Myocyte (in vitro differentiated cells): ENCODE measurements around the gene RGS9. TPM values are rescaled to one million over a fixed set of nuclear protein-coding genes. Genes with fewer than 3 reads are reported as not detected.
A peak's percentile ranks its signal among the peaks of the same experiment; 100 is the strongest.
"Not testable (repeated sequence)": the region's sequence is repeated elsewhere in the genome, so short reads cannot be mapped to it uniquely, and the experiment has no call there.

ENCODE experiments used
- DNase-seq: peaks from one replicate; pipeline ENCODE4 v3.0.0-alpha.2; 2012; ENCODE audit warnings: low read depth
- total RNA-seq: library from RNA; depleted of rRNA; stranded (reverse); fragments of >200 nt; gene quantifications from 2 replicates; pipeline ENCODE4 v1.2.3, GENCODE V29; 2014

The RGS9 gene
- total RNA-seq, 1 donor from 2014 or later = 0.96 TPM

DNA sequence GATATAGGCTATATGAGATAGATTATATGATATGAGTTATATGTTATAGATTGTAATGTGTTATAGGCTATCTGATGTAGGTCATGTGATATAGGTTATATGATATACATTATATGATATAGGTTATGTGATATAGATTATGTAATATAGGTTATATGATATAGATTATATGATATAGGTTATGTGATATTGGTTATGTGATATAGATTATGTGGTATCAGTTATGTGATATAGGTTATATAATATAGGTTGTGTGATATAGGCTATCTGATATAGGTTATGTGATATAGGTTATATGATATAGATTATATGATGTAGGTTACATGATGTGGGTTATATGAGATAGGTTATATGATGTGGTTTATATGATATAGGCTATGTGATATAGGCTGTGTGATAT lies 68.5 kb downstream of the RGS9 start:
- no peak for DNase-seq

DNA sequence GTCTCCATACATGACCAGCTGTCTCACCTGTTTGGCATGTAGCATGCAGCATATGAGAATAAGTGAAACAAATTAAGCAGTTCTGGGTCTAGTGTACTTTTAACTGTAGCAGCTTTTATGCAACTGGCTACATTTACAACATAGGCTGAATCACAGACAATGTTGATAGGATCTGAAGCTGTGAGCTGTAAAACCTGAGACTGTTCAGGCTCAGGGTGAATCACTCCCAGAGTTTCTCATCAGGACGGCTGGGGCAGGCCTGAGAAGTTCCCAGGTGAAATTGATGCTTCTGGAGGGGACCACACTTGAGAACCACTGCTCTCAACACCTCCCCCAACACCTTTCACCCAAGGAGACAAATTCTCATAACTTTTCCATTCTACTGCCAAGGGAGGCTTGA lies 70.3 kb downstream of the RGS9 start:
- not testable (repeated sequence) for DNase-seq

DNA sequence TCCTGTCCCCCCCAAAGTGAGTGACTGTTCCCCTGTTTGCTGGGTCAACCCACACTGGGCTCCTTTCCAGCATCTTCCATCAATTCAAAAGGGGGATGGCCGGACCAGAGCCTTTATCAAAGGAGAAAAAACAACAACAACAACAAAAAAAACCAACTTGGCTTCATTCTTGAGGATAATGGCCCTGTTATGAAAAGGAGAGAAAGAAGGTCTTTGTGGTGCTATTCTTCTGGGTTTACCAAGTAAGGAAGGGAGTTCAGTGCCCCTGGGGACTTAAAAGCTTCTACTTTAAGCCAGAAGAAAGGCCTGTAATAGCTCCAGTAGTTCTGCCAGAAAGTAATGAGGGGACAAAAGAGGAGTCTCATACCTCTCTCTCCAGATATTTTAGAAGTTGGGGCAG lies 71.5 kb downstream of the RGS9 start:
- no peak for DNase-seq

DNA sequence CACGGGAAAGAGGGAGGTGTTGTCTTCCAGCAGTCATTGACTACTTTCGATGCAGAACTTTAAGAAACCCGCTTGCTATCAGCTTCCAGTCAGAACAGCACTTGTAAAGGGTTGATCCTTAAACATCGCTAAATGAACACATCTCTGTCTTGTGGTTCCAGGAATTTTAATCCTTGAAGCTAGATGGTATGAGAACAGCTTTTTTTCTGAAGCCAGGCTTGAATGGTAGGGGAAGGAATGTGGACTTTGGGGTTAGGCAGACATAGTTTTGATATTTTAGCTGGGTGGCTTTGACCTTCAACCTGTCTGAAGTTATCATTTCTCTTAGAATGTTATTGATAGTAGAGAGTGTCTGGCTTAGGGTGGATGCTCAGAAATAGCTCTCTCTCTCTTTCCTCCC lies 81.1 kb downstream of the RGS9 start:
- DNase-seq = peak; percentile 37

DNA sequence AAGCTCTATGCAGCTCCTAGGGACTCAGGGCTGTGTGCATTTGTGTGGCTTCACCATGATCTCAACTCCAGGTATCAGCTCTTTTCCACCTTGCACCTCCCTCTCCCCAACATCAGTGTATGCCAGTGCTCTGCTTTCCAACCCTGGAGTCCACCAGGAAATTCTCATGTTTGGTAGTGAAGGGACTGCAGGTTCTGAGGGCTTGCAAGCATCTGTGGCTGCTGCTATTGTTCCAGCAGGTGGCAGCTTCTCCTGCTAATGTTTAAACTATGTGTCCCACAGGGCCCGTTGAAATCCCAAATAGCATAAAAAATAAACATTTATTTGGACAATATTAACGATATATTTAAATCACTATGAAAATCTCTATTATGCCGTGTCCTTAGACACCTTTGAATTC lies 82.0 kb downstream of the RGS9 start:
- DNase-seq = no peak

DNA sequence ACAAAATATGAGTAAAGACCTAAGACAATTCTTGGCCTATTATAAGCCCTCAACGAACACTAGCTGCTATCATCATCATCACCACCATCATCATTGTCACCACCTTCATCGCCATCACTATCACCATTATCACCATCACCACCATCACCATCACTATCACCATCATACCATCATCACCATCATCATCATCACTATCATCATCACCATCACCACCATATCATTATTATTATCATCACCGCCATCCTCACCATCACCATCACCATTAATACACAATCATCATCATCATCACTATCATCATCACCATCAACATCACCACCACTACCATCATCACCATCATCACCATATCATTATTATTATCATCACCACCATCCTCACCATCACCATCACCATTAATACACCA lies 82.5 kb downstream of the RGS9 start:
- DNase-seq = no peak

DNA sequence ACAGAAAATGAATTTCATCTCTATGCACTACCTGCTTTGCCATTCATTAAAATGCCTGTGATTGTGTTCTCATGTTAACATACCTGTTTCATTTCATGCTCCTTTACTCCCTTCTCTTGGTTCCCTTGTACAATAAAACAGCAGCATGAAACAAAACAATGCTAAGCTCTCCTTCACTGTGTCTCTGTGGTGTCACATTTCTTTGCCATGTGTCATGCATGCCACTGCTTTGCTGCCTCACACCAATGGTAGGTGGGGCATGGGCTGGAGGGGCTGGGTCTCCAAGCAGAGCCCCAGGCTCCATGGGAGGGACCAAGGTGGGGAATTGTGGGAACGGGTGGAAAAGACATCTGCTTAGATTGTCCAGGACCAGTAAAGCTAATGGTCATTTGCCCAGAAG lies 83.6 kb downstream of the RGS9 start:
- peak; percentile 52 for DNase-seq

DNA sequence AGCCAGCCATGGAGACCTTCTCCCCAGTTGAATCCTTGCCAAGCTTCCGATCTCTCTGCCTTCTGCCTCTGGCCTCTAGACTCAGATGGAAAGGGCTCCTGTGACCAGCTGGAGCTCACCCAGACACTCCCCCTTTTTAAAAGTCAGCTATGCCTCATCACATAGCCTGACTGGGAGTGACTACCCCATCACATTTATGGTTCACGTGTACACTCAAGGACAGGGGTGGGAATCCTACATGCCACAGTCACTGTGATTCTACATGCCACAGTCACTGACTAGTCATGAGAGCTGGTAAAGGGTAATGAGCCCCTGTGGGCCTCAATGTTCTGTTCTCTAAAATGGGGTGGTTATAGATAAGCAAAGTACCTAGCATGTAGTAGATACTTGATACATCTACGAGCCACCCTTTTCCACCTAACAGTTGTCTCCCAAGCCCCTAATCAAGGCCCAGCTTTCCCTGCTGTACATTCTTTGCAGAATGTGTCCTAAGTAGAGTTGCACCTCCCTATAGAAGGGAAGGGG lies 85.1 kb downstream of the RGS9 start:
- no peak for DNase-seq

DNA sequence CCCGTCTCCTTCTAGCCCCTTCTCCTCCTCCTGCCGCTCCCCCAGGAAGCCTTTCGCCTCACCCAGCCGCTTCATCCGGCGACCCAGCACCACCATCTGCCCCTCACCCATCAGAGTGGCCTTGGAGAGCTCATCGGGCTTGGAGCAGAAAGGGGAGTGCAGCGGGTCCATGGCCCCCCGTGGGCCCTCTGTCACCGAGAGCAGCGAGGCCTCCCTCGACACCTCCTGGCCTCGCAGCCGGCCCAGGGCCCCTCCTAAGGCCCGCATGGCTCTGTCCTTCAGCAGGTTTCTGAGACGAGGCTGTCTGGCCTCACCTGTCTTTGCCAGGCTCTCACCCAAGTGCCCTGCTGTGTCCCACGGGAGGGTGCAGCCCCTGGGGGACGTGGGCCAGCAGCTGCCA lies 87.9 kb downstream of the RGS9 start:
- DNase-seq = no peak

DNA sequence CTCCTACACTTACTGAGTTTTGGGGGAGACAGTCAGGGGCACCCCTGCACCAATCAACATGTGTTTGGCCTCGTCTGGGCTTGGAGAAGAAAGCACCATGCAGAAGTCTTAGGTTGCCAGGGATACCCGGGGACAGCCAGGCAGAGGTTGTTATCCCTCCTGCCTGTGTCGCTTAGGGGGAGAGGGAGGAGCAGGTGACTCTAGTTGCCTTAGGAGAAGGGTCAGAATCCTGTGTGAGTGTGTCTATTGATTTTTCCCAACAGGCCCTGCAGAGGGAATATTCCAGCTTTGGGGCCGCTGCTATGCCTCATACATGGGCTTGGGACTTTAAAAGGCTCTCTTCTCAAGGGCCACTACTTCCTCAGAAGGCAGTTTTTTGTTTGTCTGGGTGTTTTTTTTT lies 89.1 kb downstream of the RGS9 start:
- DNase-seq = no peak

DNA sequence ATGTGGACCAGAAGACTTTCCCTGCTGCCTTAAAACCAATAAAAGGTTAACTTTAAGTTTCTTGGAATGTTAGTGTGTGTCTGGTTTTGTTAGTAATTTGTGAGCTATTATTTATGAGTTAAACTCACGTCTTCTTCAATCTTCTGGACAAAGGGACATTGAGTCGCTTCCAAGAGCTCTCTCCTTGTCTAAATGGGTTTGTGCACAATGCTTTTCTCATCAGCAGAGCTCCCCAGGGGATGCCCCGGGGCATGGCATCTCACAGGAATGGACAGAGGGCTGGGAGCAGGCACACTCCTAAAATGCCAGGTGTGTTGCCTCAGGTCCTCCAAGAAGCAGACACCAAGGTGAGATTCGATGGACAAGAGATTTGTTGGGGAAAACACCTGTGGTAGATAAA lies 90.5 kb downstream of the RGS9 start:
- DNase-seq = no peak

DNA sequence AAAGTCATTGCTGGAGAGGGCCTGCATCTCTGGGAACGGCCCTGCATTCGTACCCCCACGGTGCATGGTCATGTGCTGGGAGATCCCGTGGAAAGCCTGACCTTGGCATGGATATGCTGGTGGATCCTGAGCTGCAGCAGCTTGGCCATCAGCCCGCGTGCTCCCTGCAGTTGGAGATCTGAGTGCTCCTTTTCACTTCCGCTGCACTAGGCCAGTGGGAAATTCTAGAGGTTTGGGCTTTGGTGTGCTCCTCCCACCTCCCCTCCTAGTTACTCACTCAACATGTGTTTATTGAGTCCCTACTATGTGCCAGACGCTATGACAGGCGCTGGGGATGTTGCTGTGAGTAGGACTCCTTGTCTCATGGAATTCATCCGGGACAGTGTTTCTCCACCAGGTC lies 91.1 kb downstream of the RGS9 start:
- no peak for DNase-seq

DNA sequence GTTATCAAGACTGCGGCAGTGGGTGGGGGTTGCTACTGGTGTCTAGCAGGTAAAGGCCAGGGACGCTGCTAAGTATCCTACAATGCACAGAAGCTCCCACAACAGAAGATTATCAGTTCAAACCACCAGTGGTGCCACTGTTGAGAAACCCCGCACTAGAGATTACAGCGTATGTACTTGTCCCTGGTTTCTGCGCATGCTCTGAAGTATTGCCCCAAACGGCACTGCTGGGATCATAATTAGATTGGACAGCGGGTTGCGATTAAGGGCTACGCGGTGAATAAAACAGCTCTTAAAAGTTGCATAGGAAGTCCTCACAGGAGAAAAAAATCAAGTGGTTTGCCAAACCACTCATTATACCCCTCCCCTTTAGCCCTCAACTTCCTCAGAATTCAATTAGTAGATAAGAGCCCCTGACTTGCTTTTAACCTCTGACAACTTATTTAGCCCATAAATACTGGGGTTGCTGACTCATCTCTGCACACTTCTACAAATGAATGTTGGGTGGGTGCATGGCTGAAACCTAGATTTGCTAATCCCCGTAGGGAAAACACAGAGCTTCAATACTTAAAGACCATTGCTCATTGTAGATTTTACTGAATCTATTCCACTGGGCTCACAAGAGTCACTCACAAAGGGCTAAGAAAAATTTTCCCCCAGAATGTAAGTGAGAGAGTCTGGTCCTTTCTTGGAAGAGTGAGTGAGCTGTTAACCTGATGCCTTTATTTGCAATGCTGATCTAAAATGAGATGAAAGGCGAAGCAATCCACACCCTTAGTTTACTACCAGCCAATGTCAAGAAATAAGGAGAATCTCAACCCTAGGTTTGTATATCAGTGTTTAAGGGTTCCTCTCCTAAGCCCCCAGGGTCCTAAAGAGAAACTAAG lies 91.8 kb downstream of the RGS9 start:
- DNase-seq = no peak

DNA sequence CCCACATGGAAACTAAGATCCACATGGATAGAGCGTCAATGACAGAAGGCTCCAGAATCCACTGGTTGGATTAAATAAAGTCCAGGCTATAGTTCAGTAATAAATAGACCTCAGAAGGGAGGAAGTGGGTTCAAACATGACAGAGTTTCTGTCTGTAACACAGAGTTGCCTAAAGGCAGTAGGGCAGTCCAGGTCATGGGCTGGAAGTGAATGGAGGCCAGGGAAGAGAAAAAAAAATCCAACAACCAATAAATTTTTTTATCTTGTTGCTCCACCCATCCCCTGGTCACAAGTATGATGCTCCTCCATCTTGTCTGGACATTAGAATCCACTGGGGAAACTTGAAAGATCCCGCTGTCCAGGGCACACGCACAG lies 92.4 kb downstream of the RGS9 start:
- no peak for DNase-seq

DNA sequence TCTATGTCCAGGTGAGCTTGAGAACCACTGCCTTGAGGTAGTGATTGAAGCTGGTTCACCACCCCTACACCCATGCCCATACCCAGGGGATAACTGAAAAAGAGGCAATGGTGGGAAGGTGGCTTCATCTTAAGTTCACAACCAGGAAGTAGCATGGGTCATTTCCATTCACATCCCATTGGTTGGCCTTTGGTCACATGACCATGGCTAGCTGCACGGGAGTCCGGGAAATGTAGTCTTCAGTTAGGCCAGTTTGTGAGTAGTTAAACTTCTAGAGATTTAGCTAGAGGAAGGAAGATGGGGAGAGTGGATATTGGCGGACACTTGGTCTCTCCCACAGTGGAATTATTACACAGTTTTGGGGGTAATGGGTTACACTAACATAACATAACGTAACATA lies 92.9 kb downstream of the RGS9 start:
- no peak for DNase-seq

DNA sequence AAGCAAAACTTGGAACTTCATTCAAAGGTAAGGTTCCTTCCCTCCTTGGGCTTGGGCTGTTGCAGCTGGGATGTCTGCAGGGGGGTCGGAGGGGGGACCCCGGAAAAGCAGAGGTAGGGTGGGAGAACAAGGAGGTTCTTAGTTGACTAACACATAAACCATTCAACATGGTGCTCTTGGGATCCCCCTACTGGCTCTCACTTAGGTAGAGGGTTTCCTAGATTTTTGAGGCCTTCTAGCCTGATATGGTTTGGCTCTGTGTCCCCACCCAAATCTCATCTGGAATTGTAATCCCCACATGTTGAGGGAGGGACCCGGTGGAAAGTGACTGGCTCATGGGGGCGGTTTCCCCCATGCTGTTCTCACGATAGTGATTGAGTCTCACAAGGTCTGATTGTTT lies 93.9 kb downstream of the RGS9 start:
- DNase-seq = no peak

DNA sequence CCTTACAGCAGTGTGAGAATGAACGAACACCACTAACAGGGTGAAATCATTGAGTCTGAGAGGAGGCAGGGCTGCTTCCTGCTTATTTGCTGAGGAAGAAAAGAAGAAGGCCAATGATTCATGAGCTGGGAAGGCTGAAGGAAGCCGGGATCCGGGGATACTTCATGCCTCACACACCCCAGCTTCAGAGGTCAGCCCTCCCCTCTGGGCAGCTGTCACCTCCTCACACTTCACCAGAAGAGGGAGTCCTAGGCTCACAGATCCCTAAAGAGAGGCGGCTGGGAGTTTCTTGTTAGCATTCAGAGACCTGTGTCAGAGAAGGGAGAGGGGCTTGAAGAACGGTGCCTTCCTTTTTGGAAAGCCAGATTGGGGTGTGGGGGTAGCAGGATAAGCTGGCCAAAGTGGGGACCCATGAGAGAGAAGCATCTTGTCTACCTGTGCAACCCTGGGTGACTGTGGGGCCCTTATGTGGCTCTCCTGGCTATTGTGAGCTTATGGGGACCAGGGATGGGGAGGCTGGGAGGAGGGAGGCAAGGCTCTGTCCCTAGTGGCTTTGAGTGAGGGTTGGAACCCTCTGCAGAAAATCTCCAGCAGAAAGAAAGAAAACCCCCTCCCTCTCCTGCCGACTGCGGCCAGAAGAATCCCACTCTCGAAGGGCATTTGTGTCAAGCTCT lies 94.6 kb downstream of the RGS9 start:
- DNase-seq = peak; percentile 89

DNA sequence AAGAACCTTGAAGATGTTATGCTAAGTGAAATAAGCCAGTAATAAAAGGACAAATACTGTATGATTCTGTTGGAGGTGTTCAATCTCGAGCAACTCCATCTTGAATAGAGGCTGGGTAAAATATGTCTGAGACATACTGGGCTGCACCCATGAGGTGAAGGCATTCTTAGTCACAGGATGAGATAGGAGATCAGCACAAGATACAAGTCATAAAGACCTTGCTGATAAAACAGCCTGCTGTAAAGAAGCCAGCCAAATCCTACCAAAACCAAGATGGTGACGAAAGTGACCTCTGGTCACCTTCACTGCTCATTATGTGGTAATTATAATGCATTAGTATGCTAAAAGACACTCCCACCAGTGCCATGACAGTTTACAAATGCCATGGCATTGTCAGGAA lies 98.1 kb downstream of the RGS9 start:
- no peak for DNase-seq

DNA sequence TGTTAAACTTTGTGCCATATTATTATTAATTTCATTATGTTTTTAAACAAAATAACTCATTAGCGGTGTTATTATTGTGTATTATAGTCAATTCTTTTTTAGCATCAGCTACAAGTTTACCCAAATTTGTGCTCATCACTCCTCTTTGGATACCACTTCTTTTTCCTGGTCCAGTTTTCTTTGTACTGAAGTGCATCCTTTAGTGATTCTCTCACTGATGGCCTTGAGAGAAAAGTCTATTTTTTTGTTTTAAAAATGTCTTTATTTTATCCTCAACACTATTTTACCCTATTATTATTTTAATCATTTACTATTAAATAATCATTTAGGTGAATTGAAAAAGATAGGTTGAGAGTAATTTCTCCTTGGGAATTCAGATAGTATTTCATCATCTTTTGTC lies 99.2 kb downstream of the RGS9 start:
- DNase-seq = no peak

DNA sequence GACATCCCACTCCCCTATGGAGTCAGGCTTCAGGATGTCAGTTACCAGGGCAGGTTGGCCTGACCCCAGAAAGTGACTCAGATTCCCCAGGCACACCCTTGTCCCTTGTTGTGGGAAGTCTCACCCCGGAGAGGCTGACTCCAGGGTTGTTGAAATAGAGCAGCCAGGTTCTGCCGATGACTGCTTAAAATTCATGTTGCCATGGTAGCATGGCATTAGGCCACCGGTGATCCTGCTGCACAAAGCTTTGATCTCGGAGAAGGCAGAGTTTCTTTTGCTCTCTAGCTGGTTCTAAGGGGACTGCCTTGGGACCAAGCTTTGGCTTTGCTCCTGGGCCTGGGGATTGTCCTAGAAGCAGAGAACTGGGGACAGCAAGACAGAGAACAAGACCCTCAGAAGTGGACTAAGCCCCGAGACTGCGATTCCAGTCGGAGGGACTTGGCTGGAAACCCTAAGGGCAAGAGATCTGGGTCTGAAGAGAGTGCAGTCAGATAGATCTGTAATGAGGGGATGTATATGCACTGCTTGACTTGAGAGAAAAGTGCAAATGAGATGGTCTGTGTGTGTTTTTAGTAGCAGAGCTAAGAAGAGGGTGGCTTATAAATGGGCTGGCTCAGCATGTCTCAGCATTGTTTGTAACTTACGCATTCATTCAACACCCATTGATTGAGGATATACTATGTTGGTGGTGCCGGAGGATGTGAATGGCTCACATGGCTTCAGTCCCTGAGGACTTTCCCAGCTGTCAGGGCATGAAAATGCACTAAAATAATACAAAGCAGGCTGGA lies 106.9 kb downstream of the RGS9 start:
- DNase-seq = peak; percentile 16

DNA sequence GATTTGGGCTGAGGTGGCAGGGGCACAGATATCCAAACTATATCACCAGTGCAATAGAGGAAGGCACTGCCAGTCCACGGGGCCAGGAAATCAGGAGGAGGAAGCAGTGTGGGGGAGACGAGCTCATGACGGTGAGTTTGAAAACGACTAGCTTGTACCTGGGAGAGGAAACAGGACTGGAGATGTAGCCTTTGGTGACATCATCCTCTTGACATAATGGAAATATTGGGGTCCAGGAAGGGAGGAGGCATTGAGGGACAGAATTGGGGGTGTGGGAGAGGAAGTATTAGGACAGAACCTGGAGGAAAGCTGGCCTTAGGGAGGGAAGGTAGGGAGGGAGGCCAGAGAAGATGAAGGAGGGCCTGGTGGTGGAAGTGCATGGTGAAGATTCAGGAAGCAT lies 109.1 kb downstream of the RGS9 start:
- no peak for DNase-seq

DNA sequence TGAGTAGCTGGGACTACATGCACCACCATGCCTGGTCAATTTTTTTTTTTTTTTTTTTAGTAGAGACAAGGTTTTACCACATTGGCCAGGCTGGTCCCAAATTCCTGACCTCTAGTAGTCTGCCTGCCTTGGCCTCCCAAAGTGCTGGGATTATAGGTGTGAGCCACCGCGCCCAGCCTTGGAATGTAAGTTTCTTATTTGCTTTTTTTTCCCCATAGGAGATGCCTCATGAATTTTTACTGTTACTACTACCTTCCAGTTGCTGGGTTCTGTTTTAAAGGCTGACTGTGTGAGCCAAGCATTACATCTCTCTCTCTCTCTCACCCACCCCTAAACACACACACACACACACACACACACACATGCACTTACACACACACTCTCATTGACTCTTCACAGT lies 112.6 kb downstream of the RGS9 start:
- no peak for DNase-seq
